IMR-90 (cell line): Measurements from ENCODE around the gene GLCE. TPM values are rescaled to one million over a fixed set of nuclear protein-coding genes. Genes with fewer than 3 reads are reported as not detected.

ENCODE experiments used
- ATAC-seq: fragments of 200-7000 bp; cut with Tn5 transposase; 2 replicates; pipeline ENCODE4 v1.9.1; 2020; ENCODE audit warnings: low read depth, mild to moderate bottlenecking, moderate library complexity
- BruUV-seq: library from RNA; stranded (reverse); fragments of 400-500 nt; replicated peaks from 2 replicates; lab custom pipeline; 2021; lab: Mats Ljungman, UMichigan
- CTCF ChIA-PET: fragments of 300-600 bp; formaldehyde crosslinking; extraction: SDS; loops from one replicate; lab custom pipeline; 2021; ENCODE audit warnings: antibody characterized with exemption; lab: Yijun Ruan, JAX
- POLR2A ChIA-PET: fragments of 300-600 bp; sonication (Branson Sonifier 250); formaldehyde crosslinking; loops from one replicate; lab custom pipeline; 2022; ENCODE audit warnings: antibody characterized with exemption; ENCODE audit not compliant: unreplicated experiment; lab: Charles Lee
- DNase-seq: peaks from one replicate; pipeline ENCODE4 v3.0.0; 2013
- H2AFZ ChIP-seq: replicated peaks from 2 replicates; pipeline ENCODE3; 2013; ENCODE audit warnings: low read length, mild to moderate bottlenecking; ENCODE audit not compliant: poor library complexity
- H2AK5ac ChIP-seq: 2 replicates; pipeline ENCODE4 v1.6.1; 2013; ENCODE audit warnings: low read depth, low read length, inconsistent platforms
- H2AK9ac ChIP-seq: replicated peaks from 2 replicates; pipeline ENCODE3; 2013; ENCODE audit warnings: mild to moderate bottlenecking, low read depth, low read length, moderate library complexity; ENCODE audit not compliant: poor library complexity
- H2BK120ac ChIP-seq: 2 replicates; pipeline ENCODE4 v1.6.1; 2013; ENCODE audit warnings: low read depth, low read length, inconsistent platforms
- H2BK15ac ChIP-seq: 3 replicates; pipeline ENCODE4 v1.6.1; 2013; ENCODE audit warnings: low read depth, low read length, inconsistent platforms
- H2BK20ac ChIP-seq: 2 replicates; pipeline ENCODE4 v1.6.1; 2013; ENCODE audit warnings: low read depth, mild to moderate bottlenecking, inconsistent platforms, low read length, moderate library complexity
- H2BK5ac ChIP-seq: 2 replicates; pipeline ENCODE4 v1.6.1; 2013; ENCODE audit warnings: mild to moderate bottlenecking, low read depth, low read length, inconsistent platforms; ENCODE audit not compliant: poor library complexity, severe bottlenecking
- H3K14ac ChIP-seq: replicated peaks from 2 replicates; pipeline ENCODE4 v1.6.1; 2013; ENCODE audit warnings: low read depth, low read length, inconsistent platforms
- H3K18ac ChIP-seq: 2 replicates; pipeline ENCODE4 v1.6.1; 2013; ENCODE audit warnings: low read depth, low read length, control low read depth
- H3K23ac ChIP-seq: 2 replicates; pipeline ENCODE4 v1.6.1; 2013; ENCODE audit warnings: low read depth, low read length, inconsistent platforms
- H3K27ac ChIP-seq: 2 replicates; pipeline ENCODE4 v1.5.1; 2013; ENCODE audit warnings: mild to moderate bottlenecking, control low read depth, low read length; ENCODE audit not compliant: insufficient read depth
- H3K27me3 ChIP-seq: 2 replicates; pipeline ENCODE4 v1.6.1; 2013; ENCODE audit warnings: low read length; ENCODE audit not compliant: control insufficient read depth, insufficient read depth
- H3K36me3 ChIP-seq: 2 replicates; pipeline ENCODE4 v1.6.1; 2013; ENCODE audit warnings: low read length, mixed read lengths; ENCODE audit not compliant: control insufficient read depth, insufficient read depth
- H3K4ac ChIP-seq: 2 replicates; pipeline ENCODE4 v1.6.1; 2013; ENCODE audit warnings: low read depth, low read length, inconsistent platforms
- H3K4me1 ChIP-seq: 2 replicates; pipeline ENCODE4 v1.6.1; 2013; ENCODE audit warnings: low read length, mixed read lengths; ENCODE audit not compliant: control insufficient read depth, insufficient read depth
- H3K4me2 ChIP-seq: 2 replicates; pipeline ENCODE4 v1.6.1; 2013; ENCODE audit warnings: low read depth, mild to moderate bottlenecking, control low read depth, low read length, moderate library complexity
- H3K4me3 ChIP-seq: 2 replicates; pipeline ENCODE4 v1.5.1; 2013; ENCODE audit warnings: low read depth, mild to moderate bottlenecking, control low read depth, low read length, moderate library complexity; ENCODE audit not compliant: insufficient read depth
- H3K56ac ChIP-seq: 2 replicates; pipeline ENCODE4 v1.6.1; 2013; ENCODE audit warnings: low read length, inconsistent platforms; ENCODE audit not compliant: insufficient read depth; ENCODE audit errors: extremely low read depth
- H3K79me1 ChIP-seq, 2 experiments: 2 replicates each; pipeline ENCODE4 v1.6.1; 2013; ENCODE audit warnings: low read length in 2 of 2, inconsistent platforms in 1 of 2, low read depth in 1 of 2
- H3K9ac ChIP-seq: 2 replicates; pipeline ENCODE4 v1.6.1; 2013; ENCODE audit warnings: low read depth, low read length, control low read depth
- H3K9me1 ChIP-seq: 2 replicates; pipeline ENCODE4 v1.6.1; 2013; ENCODE audit warnings: low read length, inconsistent platforms; ENCODE audit not compliant: insufficient read depth
- H3K9me3 ChIP-seq: 2 replicates; pipeline ENCODE4 v1.6.1; 2013; ENCODE audit warnings: low read length; ENCODE audit not compliant: control insufficient read depth, insufficient read depth
- H4K20me1 ChIP-seq: 2 replicates; pipeline ENCODE4 v1.6.1; 2013; ENCODE audit warnings: low read length, inconsistent platforms; ENCODE audit not compliant: insufficient read depth
- H4K5ac ChIP-seq: 2 replicates; pipeline ENCODE4 v1.6.1; 2013; ENCODE audit warnings: mild to moderate bottlenecking, low read depth, low read length, control low read depth
- H4K8ac ChIP-seq, 2 experiments: 2 replicates each; pipeline ENCODE4 v1.6.1; 2013; ENCODE audit warnings: low read depth in 2 of 2, low read length in 2 of 2, control low read depth in 1 of 2, inconsistent platforms in 1 of 2
- H4K91ac ChIP-seq: 2 replicates; pipeline ENCODE4 v1.6.1; 2013; ENCODE audit warnings: low read depth, low read length, inconsistent platforms; ENCODE audit not compliant: insufficient read depth
- MAFK ChIP-seq: IDR thresholded peaks from 2 replicates; pipeline ENCODE4 v1.6.1; 2012; ENCODE audit warnings: low read depth, low read length, improper control_type of control experiment
- NFE2L2 ChIP-seq: fragments of 150-350 bp; IDR thresholded peaks from 2 replicates; pipeline ENCODE4 v1.6.1; 2016; ENCODE audit warnings: low read depth, mild to moderate bottlenecking, low read length
- POLR2A ChIP-seq: IDR thresholded peaks from 2 replicates; pipeline ENCODE4 v1.6.1; 2012; ENCODE audit warnings: mild to moderate bottlenecking, low read depth, low read length
- RCOR1 ChIP-seq: IDR thresholded peaks from 2 replicates; pipeline ENCODE4 v1.6.1; 2012; ENCODE audit warnings: mild to moderate bottlenecking, low read length, improper control_type of control experiment; ENCODE audit not compliant: insufficient replicate concordance
- WGBS, 2 experiments: methylation state at CpG; one replicate each; pipeline versions ENCODE4 v1.1.5 to v1.1.7; 2013; ENCODE audit warnings: missing lambda C conversion rate in 2 of 2; ENCODE audit not compliant: insufficient read length in 1 of 2; ENCODE audit errors: extremely low coverage in 2 of 2; 5-methylcytosine and 5-hydroxymethylcytosine counted together
- dilution Hi-C: fragments of 300-500 bp; cut with HindIII; formaldehyde crosslinking; loops from one replicate; pipeline ENCODE4 v1.14.3; 2018; ENCODE audit warnings: low sequenced_read_pairs; ENCODE audit not compliant: unreplicated experiment
- in situ Hi-C: fragments of 300-500 bp; cut with MboI; formaldehyde crosslinking; loops from 3 replicates; pipeline ENCODE4 v1.14.3; 2019; ENCODE audit warnings: low sequenced_read_pairs, inconsistent platforms, mixed read lengths
- intact Hi-C: fragments of 100-400 bp; cut with micrococcal nuclease; formaldehyde crosslinking; loops from 2 replicates; pipeline ENCODE4 v1.10.0; 2022
- polyA plus RNA-seq, 3 experiments: library from polyadenylated mRNA; depleted of rRNA; stranded (reverse); fragments of >200 nt; gene quantifications; 2 replicates each; pipeline ENCODE4 v1.2.3, GENCODE V29; 2012; ENCODE audit warnings: low replicate concordance in 1 of 3
- total RNA-seq: library from RNA; depleted of rRNA; stranded (reverse); fragments of >200 nt; gene quantifications from 2 replicates; pipeline ENCODE4 v1.2.3, GENCODE V29; 2012
- TF ChIP-seq, protein P1 (sequence below): conservative IDR thresholded peaks from 2 replicates; pipeline ENCODE4 v1.5.1; 2012; ENCODE audit warnings: mild to moderate bottlenecking, low read depth, low read length, improper control_type of control experiment
- TF ChIP-seq, protein P2 (sequence below): fragments of 150-350 bp; IDR thresholded peaks from 2 replicates; pipeline ENCODE4 v1.6.1; 2017; ENCODE audit warnings: mild to moderate bottlenecking, antibody characterized with exemption, low read length, low read depth

The GLCE gene
- total and polyA plus RNA-seq, 2 of the 4 experiments (the other 2 are of a cell fraction) = 15.3 to 29.6 TPM

DNA sequence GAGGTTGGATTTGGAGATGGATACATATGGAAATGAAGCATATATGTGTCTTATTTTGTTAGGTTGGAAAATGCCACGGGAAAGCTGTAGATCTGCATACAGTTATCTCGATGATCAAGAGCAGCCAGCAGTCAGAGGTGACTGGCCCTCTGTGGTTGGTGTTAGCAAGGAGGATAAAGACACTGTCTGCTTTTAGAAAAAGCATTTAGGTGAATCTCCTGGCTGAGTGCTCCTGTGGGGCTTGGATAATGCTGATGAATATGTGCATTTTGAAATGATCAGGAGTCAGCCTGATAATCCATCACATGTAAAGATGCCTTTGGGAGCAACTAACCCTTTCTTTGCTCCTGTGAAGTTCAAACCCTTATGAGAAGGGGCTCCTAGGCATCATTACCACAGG, 24.9 kb upstream of the GLCE start:
- Histone ChIP-seq H3K56ac (no peak overlapping the region), H2BK20ac (no peak overlapping the region), H3K4me1 (no peaks in the 10 kb centered on the region), H2BK120ac (no peak overlapping the region), H2BK15ac (no peak overlapping the region), H4K5ac (no peak overlapping the region), H3K79me1 (no peaks in the 10 kb centered on the region), H3K9ac (no peak overlapping the region), H3K27ac (no peak overlapping the region), H2AK9ac (no peak overlapping the region), H2AK5ac (no peak overlapping the region), H3K4ac (no peak overlapping the region), H3K23ac (no peak overlapping the region), H2BK5ac (no peak overlapping the region), H2AFZ (no peak overlapping the region), H4K91ac (no peak overlapping the region), H3K18ac (no peak overlapping the region), H3K27me3 (peaks cover 75% of the 10 kb centered on the region), H3K9me1 (peaks cover 2% of the 10 kb centered on the region; the same call in 1 of the 2 replicates), H3K4me2 (no peak overlapping the region), H3K14ac (no peak overlapping the region), H4K20me1 (no peaks in the 10 kb centered on the region), H3K4me3 (no peak overlapping the region), H4K8ac (no peak overlapping the region), H3K36me3 (no peaks in the 10 kb centered on the region), H3K9me3 (0 out of 2 replicates have a peak, but pooled peaks cover 2% of the 10 kb centered on the region)
- BruUV-seq = no TSS peak
- in situ Hi-C loops = no loop called here
- 71% methylated on average over 2 of the region's 2 CpGs; no CpG with 5 or more reads in 1 of the 2 experiments for WGBS, 2 experiments
- intact Hi-C loops = no loop called here
- dilution Hi-C loops = no loop called here
- TF ChIP-seq NFE2L2 = no peak
- TF ChIP-seq POLR2A = no peak
- TF ChIP-seq, protein P1, sequence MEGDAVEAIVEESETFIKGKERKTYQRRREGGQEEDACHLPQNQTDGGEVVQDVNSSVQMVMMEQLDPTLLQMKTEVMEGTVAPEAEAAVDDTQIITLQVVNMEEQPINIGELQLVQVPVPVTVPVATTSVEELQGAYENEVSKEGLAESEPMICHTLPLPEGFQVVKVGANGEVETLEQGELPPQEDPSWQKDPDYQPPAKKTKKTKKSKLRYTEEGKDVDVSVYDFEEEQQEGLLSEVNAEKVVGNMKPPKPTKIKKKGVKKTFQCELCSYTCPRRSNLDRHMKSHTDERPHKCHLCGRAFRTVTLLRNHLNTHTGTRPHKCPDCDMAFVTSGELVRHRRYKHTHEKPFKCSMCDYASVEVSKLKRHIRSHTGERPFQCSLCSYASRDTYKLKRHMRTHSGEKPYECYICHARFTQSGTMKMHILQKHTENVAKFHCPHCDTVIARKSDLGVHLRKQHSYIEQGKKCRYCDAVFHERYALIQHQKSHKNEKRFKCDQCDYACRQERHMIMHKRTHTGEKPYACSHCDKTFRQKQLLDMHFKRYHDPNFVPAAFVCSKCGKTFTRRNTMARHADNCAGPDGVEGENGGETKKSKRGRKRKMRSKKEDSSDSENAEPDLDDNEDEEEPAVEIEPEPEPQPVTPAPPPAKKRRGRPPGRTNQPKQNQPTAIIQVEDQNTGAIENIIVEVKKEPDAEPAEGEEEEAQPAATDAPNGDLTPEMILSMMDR = no peak
- TF ChIP-seq MAFK = no peak
- no peak for TF ChIP-seq RCOR1
- TF ChIP-seq, protein P2, sequence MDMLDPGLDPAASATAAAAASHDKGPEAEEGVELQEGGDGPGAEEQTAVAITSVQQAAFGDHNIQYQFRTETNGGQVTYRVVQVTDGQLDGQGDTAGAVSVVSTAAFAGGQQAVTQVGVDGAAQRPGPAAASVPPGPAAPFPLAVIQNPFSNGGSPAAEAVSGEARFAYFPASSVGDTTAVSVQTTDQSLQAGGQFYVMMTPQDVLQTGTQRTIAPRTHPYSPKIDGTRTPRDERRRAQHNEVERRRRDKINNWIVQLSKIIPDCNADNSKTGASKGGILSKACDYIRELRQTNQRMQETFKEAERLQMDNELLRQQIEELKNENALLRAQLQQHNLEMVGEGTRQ = no peak
- POLR2A ChIA-PET = no interaction called here
- CTCF ChIA-PET = no interaction called here
- ATAC-seq = no peak
- DNase-seq = no peak
